ENCODE measurements around the gene GPR158. TPM values are rescaled to one million over a fixed set of nuclear protein-coding genes. Genes with fewer than 3 reads are reported as not detected.

Gene GPR158
- total RNA-seq, 1 experiment from 2014 or later, result 13.7 TPM

DNA sequence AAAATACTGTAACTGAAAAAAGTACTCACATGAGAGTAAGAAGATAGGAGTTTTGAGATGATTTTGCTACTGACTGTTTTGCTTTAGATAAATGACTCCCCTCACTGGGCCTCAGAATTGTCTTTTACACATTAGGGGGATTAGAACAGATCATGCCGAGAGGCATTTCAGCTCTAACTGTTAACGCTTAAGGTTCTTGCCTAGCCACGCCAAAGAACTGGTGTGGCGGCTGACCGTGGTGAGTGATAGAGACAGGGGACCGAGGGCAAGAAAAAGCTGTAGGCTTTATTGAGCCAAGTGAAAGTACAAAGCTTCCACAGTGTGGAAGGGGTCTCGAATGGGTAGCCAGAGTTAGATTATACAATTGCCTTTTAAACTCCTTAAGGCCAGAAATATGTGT is 390.8 kb downstream of the GPR158 start:
- DNase-seq (ENCODE audit: low read depth), result no peak

DNA sequence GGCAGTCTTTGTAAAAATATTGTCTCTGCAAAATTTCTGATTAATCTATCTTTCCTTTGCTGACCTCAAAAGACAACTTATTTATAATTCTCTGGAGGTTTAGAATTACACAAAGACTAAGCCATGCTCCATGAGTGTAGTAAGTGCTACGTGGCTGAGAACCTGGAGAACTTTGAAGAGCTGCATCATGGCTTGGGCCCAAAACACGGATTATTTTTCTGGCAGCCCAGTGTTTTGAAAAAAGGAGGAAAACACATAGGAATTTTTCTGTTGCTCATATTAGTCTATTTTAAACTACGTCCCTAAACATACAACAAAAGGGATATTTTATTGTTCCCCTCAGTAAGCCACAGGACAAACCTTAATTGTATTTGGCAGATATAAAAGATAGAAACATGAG is 398.5 kb downstream of the GPR158 start:
- no peak for DNase-seq (ENCODE audit: low read depth)

DNA sequence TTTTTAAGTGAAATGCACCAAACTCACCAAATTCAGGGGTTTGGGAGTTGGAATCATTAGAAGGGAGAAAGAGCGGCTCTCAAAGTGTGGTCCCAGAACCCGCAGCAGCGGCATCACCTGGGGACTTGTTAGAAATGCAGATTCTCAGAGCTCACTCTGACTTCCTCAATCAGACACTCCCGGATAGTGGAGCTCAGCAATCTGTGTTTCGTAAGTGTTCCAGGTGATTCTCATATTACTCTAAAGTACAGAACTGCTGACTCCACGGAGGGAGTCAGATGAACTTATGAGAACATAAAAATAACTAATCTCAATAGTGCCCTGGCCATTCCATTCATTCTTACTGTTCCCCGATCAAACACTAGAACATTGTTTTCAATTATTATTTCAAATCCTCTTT is 400.5 kb downstream of the GPR158 start:
- DNase-seq (ENCODE audit: low read depth), result no peak

DNA sequence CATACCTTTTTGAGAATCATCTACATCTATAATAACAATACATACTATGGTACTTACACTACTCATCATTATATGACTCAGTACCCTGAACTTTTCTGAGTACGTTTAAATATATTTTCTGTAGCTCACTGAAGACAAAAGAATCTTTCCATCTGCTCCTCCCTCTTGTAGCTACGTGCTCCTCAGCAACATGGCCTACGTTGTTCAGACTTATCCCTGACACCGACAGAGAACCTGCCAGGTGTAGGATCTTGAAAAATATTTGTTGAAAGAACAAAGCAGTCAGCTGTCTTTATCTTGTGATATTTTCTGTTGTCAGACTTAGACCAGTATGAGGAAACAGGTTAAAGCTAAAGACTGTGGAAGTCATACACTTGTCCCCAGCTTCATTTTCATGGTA is 403.3 kb downstream of the GPR158 start:
- DNase-seq (ENCODE audit: low read depth), result no peak

DNA sequence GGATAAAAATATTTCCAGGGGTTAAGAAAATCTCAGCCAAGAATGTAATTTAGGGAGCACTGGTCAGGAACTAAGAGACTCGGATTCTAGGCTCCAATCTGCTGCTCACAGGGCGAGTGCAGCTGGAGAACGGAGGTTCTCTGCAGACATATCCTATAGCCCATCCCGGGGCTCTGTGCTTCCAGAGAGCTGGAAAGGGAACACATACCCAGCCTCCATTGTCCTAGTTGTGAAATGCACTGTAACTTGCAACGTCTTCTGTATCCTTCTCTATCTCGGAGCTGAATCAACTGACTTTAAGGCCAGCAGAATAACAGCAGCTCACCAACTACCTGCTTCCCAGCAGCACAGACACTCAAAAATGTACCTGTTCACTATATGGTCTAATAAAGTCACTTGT is 408.2 kb downstream of the GPR158 start:
- DNase-seq (ENCODE audit: low read depth), result no peak

DNA sequence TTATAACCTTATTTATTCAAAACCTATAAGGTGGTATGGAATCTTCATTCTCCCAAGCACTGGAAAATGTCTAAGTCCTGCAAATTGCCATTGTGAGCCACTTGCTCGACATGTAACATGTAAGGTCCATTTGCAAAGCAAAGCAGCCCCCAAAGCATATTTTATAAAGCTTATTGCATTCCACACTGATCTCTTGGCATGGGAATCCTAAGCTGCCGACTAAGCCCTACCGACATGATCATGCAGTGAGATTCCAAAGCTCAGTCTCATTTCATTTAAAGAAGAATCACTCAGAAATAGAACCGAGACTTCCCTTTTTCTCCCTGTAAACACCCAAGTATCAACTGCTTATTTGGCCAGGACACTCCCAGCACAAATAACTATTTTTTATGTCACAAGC is 425.9 kb downstream of the GPR158 start:
- DNase-seq (ENCODE audit: low read depth), result no peak

DNA sequence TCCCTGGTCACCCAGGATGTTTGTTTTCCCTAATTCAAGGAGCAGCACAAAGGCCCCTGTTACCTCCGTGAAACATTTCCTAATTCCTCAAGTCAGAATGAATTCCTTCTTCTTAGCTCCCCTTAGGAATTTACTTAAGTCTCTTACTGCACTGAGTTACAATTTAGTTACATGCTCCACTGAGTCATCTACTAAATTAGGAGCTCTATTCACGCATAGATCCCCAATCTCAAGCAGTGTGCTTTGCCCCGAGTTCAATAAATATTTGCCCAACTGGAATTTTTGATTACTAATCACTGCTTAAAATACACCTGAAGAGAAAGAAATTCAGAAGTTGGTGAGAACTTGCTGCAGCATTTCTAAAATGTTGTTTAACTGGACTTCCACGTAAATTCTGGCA is 429.8 kb downstream of the GPR158 start:
- DNase-seq (ENCODE audit: low read depth), result no peak

DNA sequence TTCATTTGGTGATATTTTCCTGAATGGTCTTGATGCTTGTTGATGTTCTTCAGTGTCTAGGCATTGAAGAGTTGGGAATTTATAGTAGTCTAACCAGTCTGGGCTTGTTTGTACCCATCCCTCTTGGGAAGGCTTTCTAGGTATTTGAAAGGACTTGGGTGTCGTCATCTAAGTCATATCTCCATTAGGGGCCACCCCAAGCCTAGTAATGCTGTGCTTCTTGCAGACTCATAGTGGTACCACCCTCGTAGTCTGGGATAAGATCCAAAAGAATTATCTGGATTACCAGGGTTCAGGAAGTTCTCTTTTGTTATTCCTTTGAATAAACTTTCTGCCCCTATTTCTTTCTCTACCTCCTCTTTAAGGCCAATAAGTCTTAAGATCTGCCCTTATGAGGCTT is 439.9 kb downstream of the GPR158 start:
- DNase-seq (ENCODE audit: low read depth), result no peak

DNA sequence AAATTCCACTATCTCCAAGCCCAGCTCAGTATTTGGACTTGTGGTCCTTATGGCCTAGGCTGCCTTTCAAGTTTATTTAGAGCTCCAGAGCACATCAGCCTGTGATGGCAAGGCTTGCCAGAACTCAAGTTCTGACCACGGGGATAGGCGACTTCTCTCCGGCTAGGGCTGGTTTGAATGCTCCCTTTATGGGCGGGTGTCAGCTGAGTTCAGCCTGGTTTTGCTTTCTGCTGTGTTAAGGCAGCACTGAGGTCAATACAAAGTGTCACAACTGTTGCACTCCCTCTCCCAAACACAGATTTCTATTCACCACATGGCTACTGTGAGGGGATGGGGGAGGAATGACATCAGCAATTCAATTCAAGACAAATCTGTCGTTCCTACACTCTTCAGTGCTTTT is 441.1 kb downstream of the GPR158 start:
- DNase-seq (ENCODE audit: low read depth), result no peak

DNA sequence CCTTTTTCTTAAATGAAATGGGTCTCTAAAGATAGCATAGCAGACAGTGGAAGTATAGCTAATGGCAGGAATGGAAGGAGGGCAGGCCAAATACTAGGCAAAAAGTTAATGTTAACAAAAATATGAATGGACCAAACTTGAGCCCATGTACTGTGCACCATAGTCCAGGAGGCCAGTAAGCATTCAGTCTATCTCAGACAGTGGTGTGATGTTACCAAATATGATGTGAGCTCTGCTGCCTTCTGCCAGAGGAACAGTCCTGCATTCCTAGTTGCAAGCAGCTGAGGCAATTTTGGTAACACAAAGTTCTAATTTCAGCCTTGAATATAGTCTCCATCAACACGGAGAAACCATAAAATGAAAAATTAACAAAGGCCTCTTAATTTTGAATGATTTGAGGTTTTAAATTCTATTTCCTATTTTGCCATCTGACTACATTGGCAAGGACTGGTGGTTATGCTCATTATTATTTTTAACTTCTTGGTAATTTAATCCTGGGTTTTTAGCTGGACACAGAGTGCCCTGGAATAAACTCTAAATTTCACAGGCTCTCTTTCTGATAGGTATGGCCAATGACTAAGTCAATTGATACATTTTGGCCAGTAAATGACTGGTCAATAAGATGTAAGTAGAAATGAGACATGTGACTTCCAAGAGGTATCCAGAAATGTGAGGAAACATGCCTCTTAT is 442.2 kb downstream of the GPR158 start:
- no peak for DNase-seq (ENCODE audit: low read depth)

DNA sequence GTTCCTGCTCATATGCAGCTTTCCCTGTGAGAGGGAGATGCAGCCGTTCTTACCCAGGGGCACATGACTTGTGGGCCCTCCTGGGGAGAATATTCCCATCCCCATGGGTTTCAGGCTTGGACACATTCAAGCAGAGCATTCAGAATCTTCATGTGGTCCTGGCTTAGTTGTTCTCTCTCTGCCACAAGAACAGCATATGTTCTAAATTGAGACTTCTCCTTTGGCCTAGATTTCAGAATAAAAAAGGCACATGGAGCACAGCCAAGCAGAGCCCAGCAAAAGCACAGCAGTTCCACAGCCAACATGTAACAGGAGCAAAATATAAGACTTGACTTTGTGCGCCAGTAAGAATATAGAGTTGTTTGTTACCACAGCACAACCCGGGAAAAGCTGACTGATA is 452.8 kb downstream of the GPR158 start:
- DNase-seq (ENCODE audit: low read depth), result no peak

DNA sequence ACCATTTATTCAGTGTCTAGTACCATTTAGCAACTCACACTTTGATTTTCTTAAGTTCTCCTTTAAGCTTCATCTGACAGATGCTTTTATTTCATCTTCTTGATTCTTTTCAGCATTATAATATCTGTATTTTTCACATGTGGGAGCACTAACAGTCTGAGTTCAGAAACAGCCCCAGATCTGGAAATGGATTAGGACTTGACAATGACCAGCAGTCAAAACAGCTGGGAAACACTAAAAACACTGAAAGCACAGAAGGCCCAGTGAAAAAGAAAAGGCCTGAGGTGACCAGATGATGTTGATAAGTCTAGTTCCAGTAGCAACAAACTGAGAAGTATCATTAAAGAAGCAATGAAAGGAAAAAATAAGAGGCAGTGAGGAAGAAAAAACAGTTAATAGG is 454.5 kb downstream of the GPR158 start:
- no peak for DNase-seq (ENCODE audit: low read depth)

DNA sequence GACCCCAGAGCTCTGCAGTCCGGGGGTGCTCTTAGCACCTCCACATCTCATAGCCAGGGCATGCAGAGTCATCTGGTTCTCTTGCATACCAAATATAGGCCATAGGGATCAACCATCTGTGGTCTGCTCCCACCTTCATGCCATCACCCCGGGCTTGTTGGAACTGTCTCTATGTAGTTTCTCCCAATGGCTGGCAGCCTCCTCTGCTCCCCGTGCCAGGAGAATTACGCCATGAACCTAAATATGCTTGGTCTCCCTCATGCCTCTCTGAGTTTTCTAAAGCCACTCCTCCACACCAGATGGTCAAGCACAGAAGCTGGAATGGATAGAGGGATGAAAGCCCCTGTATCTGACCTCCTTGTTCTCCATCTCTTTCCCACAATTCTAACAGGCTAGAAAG is 456.7 kb downstream of the GPR158 start:
- no peak for DNase-seq (ENCODE audit: low read depth)

DNA sequence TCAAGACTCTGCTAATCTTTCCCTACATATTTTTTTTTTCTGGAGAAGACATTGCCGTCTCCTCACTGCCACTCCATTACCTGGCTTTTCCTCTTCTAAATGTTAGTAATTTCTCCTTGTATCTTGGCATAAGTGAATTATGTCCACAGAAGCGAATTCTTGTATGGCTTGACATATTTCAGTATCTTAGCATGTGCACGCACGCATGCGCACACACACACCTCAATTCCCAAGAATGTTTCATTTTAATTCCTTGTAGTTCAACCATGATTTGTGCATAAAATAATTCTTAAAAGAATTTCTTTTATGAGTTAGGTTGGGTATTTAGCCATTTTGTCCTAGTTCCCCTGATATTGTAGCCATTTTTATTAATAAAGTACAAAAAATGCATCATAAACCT is 458.0 kb downstream of the GPR158 start:
- DNase-seq (ENCODE audit: low read depth), result no peak

DNA sequence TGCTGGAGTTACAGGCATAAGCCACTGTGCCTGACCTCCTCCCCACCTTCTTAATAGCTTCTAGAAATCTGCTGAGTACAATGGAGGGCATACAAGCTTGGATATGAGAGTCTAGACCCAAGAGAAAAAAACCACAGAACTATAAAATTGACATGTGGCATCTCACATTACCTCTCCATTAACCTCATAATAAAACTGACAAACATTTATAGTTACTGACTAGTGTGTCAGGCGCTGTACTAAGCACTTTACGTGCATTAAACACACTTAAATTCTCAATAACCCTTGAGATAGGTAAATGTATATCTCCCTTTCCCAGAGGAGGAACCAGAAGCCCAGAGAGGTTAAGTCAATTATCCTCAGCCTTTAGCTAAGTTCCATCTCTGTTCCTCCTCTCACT is 458.7 kb downstream of the GPR158 start:
- DNase-seq (ENCODE audit: low read depth), result no peak

DNA sequence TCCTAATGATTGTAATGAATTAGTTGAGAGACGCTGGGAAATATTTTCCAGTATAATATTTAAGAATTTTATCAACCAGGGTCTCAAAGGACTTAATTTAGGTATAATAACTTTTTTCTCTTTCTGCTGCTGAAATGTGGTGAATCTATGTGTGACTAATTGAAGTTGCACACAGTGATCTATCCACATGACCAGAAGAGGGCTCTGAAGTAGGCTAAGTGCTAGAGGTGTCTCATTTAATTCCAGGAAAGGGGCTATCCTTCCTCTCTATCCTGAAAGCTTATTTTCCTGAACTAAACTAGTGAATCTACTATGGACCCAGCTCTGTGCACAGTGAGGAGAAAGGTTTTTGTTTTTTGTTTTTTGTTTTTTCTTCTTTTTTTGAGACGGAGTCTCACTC is 464.8 kb downstream of the GPR158 start:
- peak; percentile 8 for DNase-seq (ENCODE audit: low read depth)

DNA sequence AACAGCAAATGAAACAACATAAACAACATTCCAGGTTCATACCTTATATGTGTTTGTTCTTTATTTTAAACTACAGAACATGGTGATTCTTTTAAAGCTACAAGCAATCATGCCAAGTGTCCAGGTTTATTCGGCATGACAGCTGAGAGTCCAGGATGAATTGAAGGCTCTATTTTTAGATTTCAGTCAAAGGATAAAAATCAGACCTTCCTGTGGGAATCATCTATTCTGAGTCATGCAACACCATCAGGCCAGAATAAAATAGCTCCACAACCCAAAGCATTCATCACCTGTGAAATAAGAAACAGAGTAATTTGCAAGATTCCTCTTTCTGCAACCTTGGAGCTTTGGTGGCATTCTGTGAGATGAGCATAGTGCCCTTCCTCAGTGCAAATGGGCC is 466.8 kb downstream of the GPR158 start:
- no peak for DNase-seq (ENCODE audit: low read depth)

DNA sequence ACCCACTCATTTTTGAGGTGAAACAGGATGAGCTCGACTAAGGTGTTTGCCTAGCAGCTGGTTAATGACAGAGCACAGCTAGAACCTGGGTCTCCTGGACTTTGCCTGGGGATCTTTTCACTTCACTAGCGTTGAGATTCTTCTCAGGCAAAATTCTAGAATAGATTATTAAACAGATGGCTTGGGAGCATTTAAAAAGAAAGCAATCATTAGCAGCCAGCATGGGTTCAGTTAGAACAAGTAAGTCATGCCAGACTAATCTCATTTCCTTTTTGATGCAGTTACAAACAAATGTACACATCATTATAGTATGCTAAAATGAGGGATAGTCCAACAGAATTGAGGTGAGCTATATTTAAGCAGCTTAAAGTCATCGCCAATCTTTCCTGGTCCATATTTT is 467.9 kb downstream of the GPR158 start:
- DNase-seq (ENCODE audit: low read depth), result no peak

DNA sequence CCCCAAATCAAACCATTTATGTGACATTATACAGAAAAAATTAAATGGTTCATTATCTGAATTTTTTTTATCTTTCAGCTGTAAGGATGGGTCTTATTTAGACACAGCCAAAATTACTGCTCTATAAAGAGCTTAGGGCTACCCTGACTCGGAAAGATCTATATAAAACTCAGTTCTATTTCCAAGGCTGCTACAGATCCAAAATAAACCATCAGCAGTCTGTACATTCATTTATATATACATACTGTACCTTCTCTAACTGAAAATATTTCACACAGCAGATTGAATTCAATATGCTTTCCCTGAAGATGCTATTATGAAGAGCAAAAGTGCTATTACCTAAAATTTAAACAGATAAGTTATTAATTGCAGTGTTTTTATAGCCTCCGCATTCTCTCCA is 471.6 kb downstream of the GPR158 start:
- DNase-seq (ENCODE audit: low read depth), result no peak

DNA sequence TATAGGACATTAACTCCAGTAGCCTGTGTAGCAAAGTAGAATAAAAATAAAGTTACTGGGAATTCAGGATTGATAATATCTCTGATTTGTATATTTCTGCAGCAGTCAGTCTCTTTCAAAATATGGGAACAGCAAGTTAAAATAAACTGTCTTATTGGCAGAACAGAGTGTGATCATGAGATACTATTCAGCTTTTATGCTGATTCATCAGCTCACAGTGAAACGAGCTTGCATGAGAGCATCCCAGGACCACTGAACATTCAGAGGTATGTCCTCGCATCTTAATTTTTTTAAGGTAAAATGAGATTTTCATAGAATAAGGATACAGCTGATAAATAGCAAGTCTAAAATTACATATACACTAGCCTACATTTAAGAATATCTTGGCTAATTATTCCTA is 476.7 kb downstream of the GPR158 start:
- DNase-seq (ENCODE audit: low read depth), result no peak

Measured in RPMI7951 (cell line).